GM18517 (cell line): ENCODE measurements around the gene MPO.

Experiments used
- ATAC-seq: cut with Tn5 transposase; IDR thresholded peaks from one replicate; pipeline ENCODE4 v1.9.1; 2021; ENCODE audit warnings: mild to moderate bottlenecking, moderate library complexity; ENCODE audit not compliant: unreplicated experiment

Gene MPO

GRCh38 chr17:58307468-58308172 lies 26.9 kb upstream of the MPO start:
- ATAC-seq = no peak

GRCh38 chr17:58306131-58306951 lies 25.6 kb upstream of the MPO start:
- ATAC-seq = no peak

- ATAC-seq = no peak
These were observed 24.9 kb upstream of the MPO start for GRCh38 chr17:58305626-58306025.

- no peak for ATAC-seq
These were observed 24.2 kb upstream of the MPO start for GRCh38 chr17:58304750-58305486.

GRCh38 chr17:58303971-58304749 lies 23.4 kb upstream of the MPO start:
- no peak for ATAC-seq

GRCh38 chr17:58302919-58303585 lies 22.3 kb upstream of the MPO start:
- ATAC-seq = no peak

- no peak for ATAC-seq
These were observed 21.6 kb upstream of the MPO start for GRCh38 chr17:58302171-58302918.

- no peak for ATAC-seq
These were observed 20.9 kb upstream of the MPO start for GRCh38 chr17:58301504-58302150.

- ATAC-seq = no peak
These were observed 19.6 kb upstream of the MPO start for GRCh38 chr17:58300336-58300735.

GRCh38 chr17:58294034-58294433 lies 13.3 kb upstream of the MPO start:
- ATAC-seq = no peak

GRCh38 chr17:58291246-58291645 lies 10.5 kb upstream of the MPO start:
- no peak for ATAC-seq

- ATAC-seq = no peak
These were observed 9.1 kb upstream of the MPO start for GRCh38 chr17:58289869-58290268.

- ATAC-seq = no peak
These were observed 4.7 kb upstream of the MPO start for GRCh38 chr17:58285422-58285810.

GRCh38 chr17:58284613-58285421 lies 4.1 kb upstream of the MPO start:
- ATAC-seq = no peak

GRCh38 chr17:58283674-58284612 lies 3.2 kb upstream of the MPO start:
- no peak for ATAC-seq

GRCh38 chr17:58282442-58282841 lies 1.7 kb upstream of the MPO start:
- no peak for ATAC-seq

GRCh38 chr17:58281511-58282011 lies 826 bp upstream of the MPO start:
- no peak for ATAC-seq
